Measurements from ENCODE around the gene KLK3. TPM values are rescaled to one million over a fixed set of nuclear protein-coding genes. Genes with fewer than 3 reads are reported as not detected.

Gene KLK3
- total and polyA plus RNA-seq, 2 experiments from 2014 or later = not detected

GRCh38 chr19:50817941-50818858 is 36.5 kb upstream of the KLK3 start:
- DNase-seq (ENCODE audit: low read depth in 1 of 2, low spot score in 1 of 2) = peak; percentile 26 to 81
- Histone ChIP-seq H3K36me3 (no peaks in the 10 kb centered on the region), H3K27ac (no peak overlapping the region), H3K4me1 (ENCODE audit: low read depth) (no peaks in the 10 kb centered on the region), H3K27me3 (peaks cover 66% of the 10 kb centered on the region), H3K9me3 (ENCODE audit: low read depth) (no peaks in the 10 kb centered on the region), H3K4me3 (peak overlapping the region; percentile 37)
- TF ChIP-seq, protein P1, sequence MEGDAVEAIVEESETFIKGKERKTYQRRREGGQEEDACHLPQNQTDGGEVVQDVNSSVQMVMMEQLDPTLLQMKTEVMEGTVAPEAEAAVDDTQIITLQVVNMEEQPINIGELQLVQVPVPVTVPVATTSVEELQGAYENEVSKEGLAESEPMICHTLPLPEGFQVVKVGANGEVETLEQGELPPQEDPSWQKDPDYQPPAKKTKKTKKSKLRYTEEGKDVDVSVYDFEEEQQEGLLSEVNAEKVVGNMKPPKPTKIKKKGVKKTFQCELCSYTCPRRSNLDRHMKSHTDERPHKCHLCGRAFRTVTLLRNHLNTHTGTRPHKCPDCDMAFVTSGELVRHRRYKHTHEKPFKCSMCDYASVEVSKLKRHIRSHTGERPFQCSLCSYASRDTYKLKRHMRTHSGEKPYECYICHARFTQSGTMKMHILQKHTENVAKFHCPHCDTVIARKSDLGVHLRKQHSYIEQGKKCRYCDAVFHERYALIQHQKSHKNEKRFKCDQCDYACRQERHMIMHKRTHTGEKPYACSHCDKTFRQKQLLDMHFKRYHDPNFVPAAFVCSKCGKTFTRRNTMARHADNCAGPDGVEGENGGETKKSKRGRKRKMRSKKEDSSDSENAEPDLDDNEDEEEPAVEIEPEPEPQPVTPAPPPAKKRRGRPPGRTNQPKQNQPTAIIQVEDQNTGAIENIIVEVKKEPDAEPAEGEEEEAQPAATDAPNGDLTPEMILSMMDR (IDR thresholded peaks at IDR 0.05; ENCODE audit: low read depth, low read length) = no peak

- H3K36me3 ChIP-seq = no peaks in the 10 kb centered on the region
- H3K4me3 ChIP-seq = no peak overlapping the region
- peaks cover 71% of the 10 kb centered on the region for H3K27me3 ChIP-seq
- no peak overlapping the region for H3K27ac ChIP-seq
- no peaks in the 10 kb centered on the region for H3K4me1 ChIP-seq (ENCODE audit: low read depth)
- H3K9me3 ChIP-seq (ENCODE audit: low read depth) = no peaks in the 10 kb centered on the region
- DNase-seq (ENCODE audit: low read depth in 1 of 2, low spot score in 1 of 2) = no peak
- TF ChIP-seq, protein P1 (IDR thresholded peaks at IDR 0.05; ENCODE audit: low read depth, low read length) = no peak
Measured at GRCh38 chr19:50818859-50819472, 35.7 kb upstream of the KLK3 start.

GRCh38 chr19:50819636-50820035 is 35.1 kb upstream of the KLK3 start:
- Histone ChIP-seq H3K27me3 (peaks cover 76% of the 10 kb centered on the region), H3K4me3 (no peak overlapping the region), H3K36me3 (no peaks in the 10 kb centered on the region), H3K9me3 (ENCODE audit: low read depth) (no peaks in the 10 kb centered on the region), H3K27ac (no peak overlapping the region), H3K4me1 (ENCODE audit: low read depth) (no peaks in the 10 kb centered on the region)
- TF ChIP-seq, protein P1 (IDR thresholded peaks at IDR 0.05; ENCODE audit: low read depth, low read length) = no peak
- no peak for DNase-seq (ENCODE audit: low read depth in 1 of 2, low spot score in 1 of 2)

DNA sequence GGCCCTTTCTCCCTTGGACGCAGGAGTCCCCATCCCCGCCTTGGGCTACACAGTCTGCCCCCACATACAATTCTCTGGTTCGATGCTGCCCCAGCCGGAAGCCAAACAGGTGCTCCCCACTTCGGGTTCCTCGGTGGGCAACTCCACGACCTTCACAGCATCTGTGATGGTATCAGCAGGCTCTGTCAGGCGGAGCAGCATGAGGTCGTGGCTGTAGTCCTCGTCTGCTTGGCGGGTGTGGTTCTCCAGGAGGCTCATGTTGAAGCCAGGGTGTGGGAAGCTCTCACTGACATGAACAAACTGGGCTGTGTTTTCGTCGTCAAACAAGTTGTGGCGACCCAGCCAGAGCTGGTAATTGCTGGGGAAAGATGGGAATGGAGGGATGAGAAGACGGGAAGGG is 34.6 kb upstream of the KLK3 start:
- Histone ChIP-seq H3K27me3 (peaks cover 76% of the 10 kb centered on the region), H3K4me3 (no peak overlapping the region), H3K4me1 (ENCODE audit: low read depth) (no peaks in the 10 kb centered on the region), H3K9me3 (ENCODE audit: low read depth) (no peaks in the 10 kb centered on the region), H3K27ac (no peak overlapping the region), H3K36me3 (no peaks in the 10 kb centered on the region)
- TF ChIP-seq, protein P1 (IDR thresholded peaks at IDR 0.05; ENCODE audit: low read depth, low read length) = no peak
- no peak for DNase-seq (ENCODE audit: low read depth in 1 of 2, low spot score in 1 of 2)

GRCh38 chr19:50820549-50821247 is 34.0 kb upstream of the KLK3 start:
- H3K4me3 ChIP-seq = no peak overlapping the region
- no peak for DNase-seq (ENCODE audit: low read depth in 1 of 2, low spot score in 1 of 2)
- TF ChIP-seq, protein P1 (IDR thresholded peaks at IDR 0.05; ENCODE audit: low read depth, low read length) = no peak
- H3K27me3 ChIP-seq = peaks cover 80% of the 10 kb centered on the region
- H3K27ac ChIP-seq = no peak overlapping the region
- no peaks in the 10 kb centered on the region for H3K9me3 ChIP-seq (ENCODE audit: low read depth)
- H3K36me3 ChIP-seq = no peaks in the 10 kb centered on the region
- H3K4me1 ChIP-seq (ENCODE audit: low read depth) = no peaks in the 10 kb centered on the region

Measured in cardiac muscle cell (in vitro differentiated cells and primary cell).